ENCODE data around the gene NAALADL2. TPM values are rescaled to one million over a fixed set of nuclear protein-coding genes. Genes with fewer than 3 reads are reported as not detected.

Gene NAALADL2
- polyA plus RNA-seq, 2 of the 4 experiments (the other 2 are of a cell fraction): 0.09 to 0.28 TPM

- Histone ChIP-seq H3K27ac (no peak overlapping the region), H3K4me2 (no peak overlapping the region), H3K4me3 (no peak overlapping the region), H3K9me3 (no peaks in the 10 kb centered on the region), H3K4me1 (peaks cover 11% of the 10 kb centered on the region; the same call in 1 of the 3 replicates)
- DNase-seq (ENCODE audit: low read depth in 1 of 2, low spot score in 1 of 2) (no peak), ATAC-seq (no peak), FAIRE-seq (no peak)
- WGBS (ENCODE audit: missing lambda C conversion rate): 68% methylated on average over 2 of the region's 2 CpGs
- ChIA-PET CTCF (no interaction called here), POLR2A (no interaction called here)
- TF ChIP-seq BCL3 (IDR thresholded peaks at IDR 0.05): no peak
- peak; percentile 63 for TF ChIP-seq MAFK (IDR thresholded peaks at IDR 0.05; ENCODE audit: partially characterized antibody)
- no peak for TF ChIP-seq ZSCAN20 (CRISPR knock-in tag; IDR thresholded peaks at IDR 0.05)
Observed at GRCh38 chr3:175337631-175338030, 478.5 kb downstream of the NAALADL2 start.

- FAIRE-seq (no peak), DNase-seq (ENCODE audit: low read depth in 1 of 2, low spot score in 1 of 2) (peak; percentile 10 to 47), ATAC-seq (peak; percentile 76 to 77)
- no peaks in the 10 kb centered on the region for H3K9me3 ChIP-seq
- H3K27ac ChIP-seq: peak overlapping the region; percentile 45 to 53; a peak in 3 of 6 replicates
- H3K4me2 ChIP-seq: peak overlapping the region; percentile 73
- TF ChIP-seq SREBF2 (IDR thresholded peaks at IDR 0.05) (no peak), FOSB (CRISPR knock-in tag; IDR thresholded peaks at IDR 0.05) (no peak), FOSL2 (IDR thresholded peaks at IDR 0.05) (no peak), FOSL2 (CRISPR knock-in tag; IDR thresholded peaks at IDR 0.05) (peak; percentile 31; the same call in 1 of the 2 replicates)
- TF ChIP-seq, protein P1, sequence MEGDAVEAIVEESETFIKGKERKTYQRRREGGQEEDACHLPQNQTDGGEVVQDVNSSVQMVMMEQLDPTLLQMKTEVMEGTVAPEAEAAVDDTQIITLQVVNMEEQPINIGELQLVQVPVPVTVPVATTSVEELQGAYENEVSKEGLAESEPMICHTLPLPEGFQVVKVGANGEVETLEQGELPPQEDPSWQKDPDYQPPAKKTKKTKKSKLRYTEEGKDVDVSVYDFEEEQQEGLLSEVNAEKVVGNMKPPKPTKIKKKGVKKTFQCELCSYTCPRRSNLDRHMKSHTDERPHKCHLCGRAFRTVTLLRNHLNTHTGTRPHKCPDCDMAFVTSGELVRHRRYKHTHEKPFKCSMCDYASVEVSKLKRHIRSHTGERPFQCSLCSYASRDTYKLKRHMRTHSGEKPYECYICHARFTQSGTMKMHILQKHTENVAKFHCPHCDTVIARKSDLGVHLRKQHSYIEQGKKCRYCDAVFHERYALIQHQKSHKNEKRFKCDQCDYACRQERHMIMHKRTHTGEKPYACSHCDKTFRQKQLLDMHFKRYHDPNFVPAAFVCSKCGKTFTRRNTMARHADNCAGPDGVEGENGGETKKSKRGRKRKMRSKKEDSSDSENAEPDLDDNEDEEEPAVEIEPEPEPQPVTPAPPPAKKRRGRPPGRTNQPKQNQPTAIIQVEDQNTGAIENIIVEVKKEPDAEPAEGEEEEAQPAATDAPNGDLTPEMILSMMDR (IDR thresholded peaks at IDR 0.05): no peak
- 5% methylated on average over 7 of the region's 7 CpGs for WGBS (ENCODE audit: missing lambda C conversion rate)
- H3K4me1 ChIP-seq: peaks cover 11% of the 10 kb centered on the region; the same call in 1 of the 3 replicates
- ChIA-PET CTCF (no interaction called here), POLR2A (no interaction called here)
- 0 out of 3 replicates have a peak overlapping the region, but pooled peaks have one; percentile 10 for H3K4me3 ChIP-seq
Observed at GRCh38 chr3:175338775-175339535, 479.8 kb downstream of the NAALADL2 start.

- POLR2A ChIA-PET: no interaction called here
- WGBS (ENCODE audit: missing lambda C conversion rate): 73% methylated on average over 2 of the region's 2 CpGs
- FAIRE-seq: no peak
- Histone ChIP-seq H3K4me2 (no peak overlapping the region), H3K9me3 (no peaks in the 10 kb centered on the region), H3K27ac (no peak overlapping the region), H3K4me3 (no peak overlapping the region), H3K4me1 (peaks cover 11% of the 10 kb centered on the region; the same call in 1 of the 3 replicates)
- DNase-seq (ENCODE audit: low read depth in 1 of 2, low spot score in 1 of 2): no peak
- ATAC-seq: no peak
- CTCF ChIA-PET: no interaction called here
- no peak for TF ChIP-seq RCOR1 (IDR thresholded peaks at IDR 0.05; ENCODE audit: low read depth, low read length)
- TF ChIP-seq REST (IDR thresholded peaks at IDR 0.05): peak; percentile 33; the same call in 1 of the 2 replicates
Observed at GRCh38 chr3:175340338-175341015, 481.3 kb downstream of the NAALADL2 start.

Data from A549 (cell line).